GM19463 (cell line): ENCODE data around the gene DCP1B.

Experiments used
- ATAC-seq: cut with Tn5 transposase; IDR thresholded peaks from one replicate; pipeline ENCODE4 v1.9.1; 2021; ENCODE audit warnings: mild to moderate bottlenecking, moderate library complexity; ENCODE audit not compliant: unreplicated experiment

The DCP1B gene

GRCh38 chr12:2017546-2018337 lies 13.5 kb upstream of the DCP1B start:
- ATAC-seq = no peak

DNA sequence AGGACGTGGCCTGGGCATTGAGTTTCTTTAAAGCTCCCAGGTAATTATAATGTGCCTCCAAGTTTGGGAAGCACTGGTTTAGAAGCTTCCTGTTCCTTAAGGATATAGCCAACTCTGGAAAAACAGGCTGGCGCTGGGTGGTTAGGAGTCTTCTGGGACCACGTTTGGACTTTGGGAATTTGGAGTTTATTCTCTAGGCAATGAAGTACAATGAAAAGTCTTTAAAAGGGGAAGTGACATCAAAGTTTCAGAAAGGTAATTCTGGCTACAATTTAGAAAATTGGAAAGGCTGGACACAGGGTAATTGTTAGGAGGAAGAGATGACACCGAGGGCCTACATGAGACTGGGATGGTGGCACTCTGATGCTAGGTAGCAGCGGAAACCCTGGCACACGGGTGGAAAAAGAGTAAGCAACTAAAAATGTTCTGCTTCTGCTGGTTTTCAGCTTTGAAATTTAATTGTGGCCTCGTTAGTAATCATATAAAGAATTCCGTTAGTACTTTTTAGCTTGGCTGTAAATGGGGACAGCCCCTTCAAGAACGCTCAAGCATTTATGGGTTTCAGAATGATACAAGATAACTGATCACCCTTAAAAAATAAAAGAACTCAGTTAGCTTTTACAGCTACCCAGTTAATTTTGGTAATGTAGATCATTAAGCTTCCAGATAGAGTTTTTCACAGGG lies 12.7 kb upstream of the DCP1B start:
- ATAC-seq = no peak

- ATAC-seq = no peak
These were observed 10.0 kb upstream of the DCP1B start for GRCh38 chr12:2014231-2014630.

DNA sequence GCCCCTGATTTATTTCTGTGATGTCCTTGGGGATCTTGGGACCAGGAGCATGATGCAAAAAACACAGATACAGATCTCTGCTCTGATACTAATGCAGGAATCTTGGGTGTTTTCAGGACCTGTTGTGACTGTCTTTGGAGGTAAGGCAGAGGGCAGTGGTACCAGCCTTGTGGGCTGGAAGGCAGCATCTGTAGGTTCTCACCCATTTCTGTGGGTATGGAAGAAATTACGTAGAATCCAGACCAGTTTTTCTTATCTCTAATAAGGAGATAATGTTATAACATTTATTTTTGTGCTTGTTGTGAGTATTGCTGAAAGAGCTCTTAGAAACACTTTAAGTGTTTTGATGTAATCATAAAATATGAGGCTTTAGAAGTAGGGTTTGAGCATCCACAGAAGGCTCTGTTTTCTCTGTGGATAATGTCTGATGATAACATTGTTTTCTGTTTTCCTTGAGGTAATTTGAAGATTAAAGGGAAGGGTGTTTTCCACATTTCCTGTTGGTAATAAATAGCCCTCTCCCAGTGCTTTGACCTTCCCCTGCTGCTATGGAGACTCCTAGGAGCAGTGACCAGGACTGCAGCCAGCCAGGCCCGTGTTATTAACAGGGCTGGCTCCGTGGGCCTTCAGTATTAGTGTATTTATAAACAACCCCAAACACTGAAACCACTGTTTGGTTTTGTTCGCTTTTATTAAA lies 9.4 kb upstream of the DCP1B start:
- ATAC-seq = no peak

GRCh38 chr12:2013086-2013485 lies 8.8 kb upstream of the DCP1B start:
- no peak for ATAC-seq

GRCh38 chr12:2011643-2012607 lies 7.7 kb upstream of the DCP1B start:
- ATAC-seq = no peak

- ATAC-seq = no peak
These were observed 5.4 kb upstream of the DCP1B start for GRCh38 chr12:2009623-2010022.

- no peak for ATAC-seq
These were observed 4.4 kb upstream of the DCP1B start for GRCh38 chr12:2008677-2009076.

GRCh38 chr12:2003676-2004112 lies 563 bp downstream of the DCP1B start:
- ATAC-seq = peak; percentile 5

- no peak for ATAC-seq
These were observed 8.9 kb downstream of the DCP1B start for GRCh38 chr12:1995205-1995896.

DNA sequence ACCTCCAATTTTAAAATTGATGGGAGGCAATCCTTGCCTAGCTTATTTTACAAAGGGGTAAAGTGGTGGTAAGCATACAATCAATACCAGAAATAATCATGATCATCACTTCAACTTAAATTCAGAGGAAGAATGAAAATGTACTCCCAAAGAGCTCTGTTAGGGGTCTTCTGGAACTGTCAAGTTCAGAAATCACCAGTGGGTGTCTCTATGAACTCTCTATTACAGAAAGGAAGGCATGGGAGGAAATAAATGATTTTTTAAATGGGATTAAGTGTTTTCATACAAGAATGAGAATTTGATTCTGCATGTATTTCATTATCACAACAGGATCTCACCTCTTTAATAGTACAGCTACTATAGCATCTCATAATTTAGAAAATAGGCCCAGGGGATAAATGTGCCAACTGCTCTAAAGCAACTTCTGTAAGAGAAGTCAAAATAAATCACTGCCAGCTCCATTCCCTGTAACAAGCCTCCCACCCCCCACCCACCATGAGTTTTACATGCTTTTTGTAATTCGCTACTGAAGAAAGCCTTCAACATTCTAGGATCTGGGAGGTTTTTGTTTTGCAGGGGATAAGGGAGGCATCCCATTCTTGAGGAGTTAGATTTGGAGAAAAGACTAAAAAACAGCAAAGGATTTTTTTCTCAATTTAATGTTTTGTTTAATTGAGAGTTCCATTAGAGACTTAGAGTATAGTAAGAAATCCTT lies 9.7 kb downstream of the DCP1B start:
- no peak for ATAC-seq

- ATAC-seq = no peak
These were observed 10.3 kb downstream of the DCP1B start for GRCh38 chr12:1993871-1994371.

DNA sequence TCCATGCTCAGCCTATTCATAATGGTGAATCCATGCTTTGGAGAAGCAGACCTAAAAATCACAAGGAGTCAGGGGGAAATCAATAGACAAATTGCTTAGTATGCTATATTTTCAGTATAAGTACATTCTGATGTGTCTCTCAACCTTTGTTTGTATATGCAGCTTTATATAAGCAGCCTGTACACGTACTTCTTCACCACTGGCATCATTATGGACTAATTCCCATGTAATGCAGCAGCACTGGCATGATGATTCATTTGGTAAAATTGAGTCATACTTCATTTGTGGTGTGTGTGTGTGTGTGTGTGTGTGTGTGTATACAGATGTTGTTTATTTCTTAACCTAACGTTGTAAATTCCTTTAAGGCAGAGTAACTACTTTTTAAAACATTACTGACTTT lies 10.9 kb downstream of the DCP1B start:
- ATAC-seq = no peak

GRCh38 chr12:1992732-1993131 lies 11.5 kb downstream of the DCP1B start:
- no peak for ATAC-seq

- ATAC-seq = no peak
These were observed 15.1 kb downstream of the DCP1B start for GRCh38 chr12:1989111-1989510.

DNA sequence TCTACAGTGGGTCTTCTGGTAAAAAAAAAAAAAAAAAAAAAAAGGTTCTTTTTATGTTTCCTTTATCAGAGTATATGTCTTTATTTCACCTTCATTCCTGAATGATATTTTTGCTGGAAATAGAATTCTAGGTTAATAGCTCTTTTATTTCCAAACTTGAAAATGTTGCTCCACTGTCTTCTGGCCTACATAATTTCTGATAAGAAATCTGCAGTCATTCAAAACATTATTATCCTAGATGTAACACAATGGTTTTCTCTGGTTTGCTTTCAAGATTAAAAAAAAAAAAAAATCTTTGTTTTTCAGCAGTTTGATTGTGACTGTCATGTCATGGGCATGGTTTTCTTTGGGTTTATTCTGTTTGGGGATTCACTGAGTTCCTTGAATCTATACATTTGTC lies 19.5 kb downstream of the DCP1B start:
- ATAC-seq = no peak

GRCh38 chr12:1980282-1980681 lies 24.0 kb downstream of the DCP1B start:
- no peak for ATAC-seq

GRCh38 chr12:1978078-1978862 lies 26.0 kb downstream of the DCP1B start:
- no peak for ATAC-seq
